ENCODE data around the gene TPM1.

Gene TPM1

GRCh38 chr15:63067306-63067705, 24.8 kb downstream of the TPM1 start:
- Histone ChIP-seq H2BK15ac (replicated peaks; ENCODE audit: low read depth) (no peak overlapping the region), H3K79me2 (ENCODE audit: control insufficient read depth, insufficient read depth, low read length) (no peaks in the 10 kb centered on the region), H3K27ac (ENCODE audit: low read depth, low read length) (no peak overlapping the region), H3K4me2 (ENCODE audit: low read length) (no peak overlapping the region), H3K4ac (ENCODE audit: low read depth, low read length) (no peak overlapping the region), H4K5ac (ENCODE audit: low read length) (no peak overlapping the region), H2BK5ac (ENCODE audit: low read length) (no peak overlapping the region), H3K79me1 (ENCODE audit: low read length) (peaks cover 2% of the 10 kb centered on the region), H3K36me3 (ENCODE audit: control insufficient read depth, insufficient read depth, low read length) (peaks cover 15% of the 10 kb centered on the region), H3K23ac (ENCODE audit: low read length) (no peak overlapping the region), H2BK120ac (ENCODE audit: low read depth, low read length) (no peak overlapping the region), H3K4me1 (ENCODE audit: control insufficient read depth, low read depth, low read length) (no peaks in the 10 kb centered on the region), H2AK5ac (ENCODE audit: low read length) (no peak overlapping the region), H3K56ac (ENCODE audit: low read length) (no peak overlapping the region), H3K9ac (ENCODE audit: low read length) (no peak overlapping the region), H3K4me3 (ENCODE audit: low read length) (no peak overlapping the region), H3K27me3 (ENCODE audit: insufficient read depth, low read length, poor library complexity) (no peaks in the 10 kb centered on the region), H4K8ac (ENCODE audit: low read depth, low read length) (no peak overlapping the region), H3K18ac (ENCODE audit: low read length) (no peak overlapping the region)
- DNase-seq = no peak
- WGBS (ENCODE audit: extremely low coverage, insufficient coverage, low lambda C conversion rate) = no CpG with 5 or more reads among the region's 1 CpG

- H3K56ac ChIP-seq (ENCODE audit: low read length) = no peak overlapping the region
- no peak for DNase-seq
- no peaks in the 10 kb centered on the region for H3K4me1 ChIP-seq (ENCODE audit: control insufficient read depth, low read depth, low read length)
- no peak overlapping the region for H3K23ac ChIP-seq (ENCODE audit: low read length)
- H3K27ac ChIP-seq (ENCODE audit: low read depth, low read length) = no peak overlapping the region
- H2BK15ac ChIP-seq (replicated peaks; ENCODE audit: low read depth) = no peak overlapping the region
- peaks cover 13% of the 10 kb centered on the region for H3K36me3 ChIP-seq (ENCODE audit: control insufficient read depth, insufficient read depth, low read length)
- no peak overlapping the region for H4K5ac ChIP-seq (ENCODE audit: low read length)
- H3K4ac ChIP-seq (ENCODE audit: low read depth, low read length) = no peak overlapping the region
- no peak overlapping the region for H4K8ac ChIP-seq (ENCODE audit: low read depth, low read length)
- no peaks in the 10 kb centered on the region for H3K79me2 ChIP-seq (ENCODE audit: control insufficient read depth, insufficient read depth, low read length)
- no peak overlapping the region for H2BK120ac ChIP-seq (ENCODE audit: low read depth, low read length)
- H2AK5ac ChIP-seq (ENCODE audit: low read length) = no peak overlapping the region
- no CpG with 5 or more reads among the region's 13 CpGs for WGBS (ENCODE audit: extremely low coverage, insufficient coverage, low lambda C conversion rate)
- H3K18ac ChIP-seq (ENCODE audit: low read length) = no peak overlapping the region
- no peaks in the 10 kb centered on the region for H3K27me3 ChIP-seq (ENCODE audit: insufficient read depth, low read length, poor library complexity)
- no peak overlapping the region for H2BK5ac ChIP-seq (ENCODE audit: low read length)
- peaks cover 2% of the 10 kb centered on the region for H3K79me1 ChIP-seq (ENCODE audit: low read length)
- no peak overlapping the region for H3K4me3 ChIP-seq (ENCODE audit: low read length)
- H3K9ac ChIP-seq (ENCODE audit: low read length) = no peak overlapping the region
- H3K4me2 ChIP-seq (ENCODE audit: low read length) = no peak overlapping the region
Observed at GRCh38 chr15:63067976-63068743, 25.6 kb downstream of the TPM1 start.

GRCh38 chr15:63069616-63070090, 27.1 kb downstream of the TPM1 start:
- no CpG with 5 or more reads among the region's 3 CpGs for WGBS (ENCODE audit: extremely low coverage, insufficient coverage, low lambda C conversion rate)
- no peaks in the 10 kb centered on the region for H3K79me2 ChIP-seq (ENCODE audit: control insufficient read depth, insufficient read depth, low read length)
- no peaks in the 10 kb centered on the region for H3K27me3 ChIP-seq (ENCODE audit: insufficient read depth, low read length, poor library complexity)
- H3K79me1 ChIP-seq (ENCODE audit: low read length) = no peaks in the 10 kb centered on the region
- no peak overlapping the region for H2AK5ac ChIP-seq (ENCODE audit: low read length)
- H3K23ac ChIP-seq (ENCODE audit: low read length) = no peak overlapping the region
- no peak overlapping the region for H3K4ac ChIP-seq (ENCODE audit: low read depth, low read length)
- H2BK120ac ChIP-seq (ENCODE audit: low read depth, low read length) = no peak overlapping the region
- no peak for DNase-seq
- H3K36me3 ChIP-seq (ENCODE audit: control insufficient read depth, insufficient read depth, low read length) = peaks cover 8% of the 10 kb centered on the region
- no peak overlapping the region for H3K9ac ChIP-seq (ENCODE audit: low read length)
- no peak overlapping the region for H3K4me3 ChIP-seq (ENCODE audit: low read length)
- H3K18ac ChIP-seq (ENCODE audit: low read length) = no peak overlapping the region
- no peak overlapping the region for H3K27ac ChIP-seq (ENCODE audit: low read depth, low read length)
- H4K8ac ChIP-seq (ENCODE audit: low read depth, low read length) = no peak overlapping the region
- no peaks in the 10 kb centered on the region for H3K4me1 ChIP-seq (ENCODE audit: control insufficient read depth, low read depth, low read length)
- H2BK5ac ChIP-seq (ENCODE audit: low read length) = no peak overlapping the region
- H3K4me2 ChIP-seq (ENCODE audit: low read length) = no peak overlapping the region
- no peak overlapping the region for H3K56ac ChIP-seq (ENCODE audit: low read length)
- no peak overlapping the region for H2BK15ac ChIP-seq (replicated peaks; ENCODE audit: low read depth)
- H4K5ac ChIP-seq (ENCODE audit: low read length) = no peak overlapping the region

- no peak for DNase-seq
- Histone ChIP-seq H3K4me2 (ENCODE audit: low read length) (no peak overlapping the region), H3K4me3 (ENCODE audit: low read length) (no peak overlapping the region), H3K79me2 (ENCODE audit: control insufficient read depth, insufficient read depth, low read length) (no peaks in the 10 kb centered on the region), H2AK5ac (ENCODE audit: low read length) (no peak overlapping the region), H3K9ac (ENCODE audit: low read length) (no peak overlapping the region), H3K23ac (ENCODE audit: low read length) (no peak overlapping the region), H3K79me1 (ENCODE audit: low read length) (no peaks in the 10 kb centered on the region), H3K4ac (ENCODE audit: low read depth, low read length) (no peak overlapping the region), H3K27ac (ENCODE audit: low read depth, low read length) (no peak overlapping the region), H2BK5ac (ENCODE audit: low read length) (no peak overlapping the region), H4K5ac (ENCODE audit: low read length) (no peak overlapping the region), H3K18ac (ENCODE audit: low read length) (no peak overlapping the region), H2BK120ac (ENCODE audit: low read depth, low read length) (no peak overlapping the region), H3K36me3 (ENCODE audit: control insufficient read depth, insufficient read depth, low read length) (peaks cover 8% of the 10 kb centered on the region), H2BK15ac (replicated peaks; ENCODE audit: low read depth) (no peak overlapping the region), H4K8ac (ENCODE audit: low read depth, low read length) (no peak overlapping the region), H3K4me1 (ENCODE audit: control insufficient read depth, low read depth, low read length) (peaks cover 3% of the 10 kb centered on the region), H3K27me3 (ENCODE audit: insufficient read depth, low read length, poor library complexity) (no peaks in the 10 kb centered on the region), H3K56ac (ENCODE audit: low read length) (no peak overlapping the region)
- no CpG with 5 or more reads among the region's 6 CpGs for WGBS (ENCODE audit: extremely low coverage, insufficient coverage, low lambda C conversion rate)
Observed at GRCh38 chr15:63070681-63071129, 28.2 kb downstream of the TPM1 start.

GRCh38 chr15:63071288-63071909, 28.9 kb downstream of the TPM1 start:
- Histone ChIP-seq H3K36me3 (ENCODE audit: control insufficient read depth, insufficient read depth, low read length) (peaks cover 8% of the 10 kb centered on the region), H4K5ac (ENCODE audit: low read length) (no peak overlapping the region), H3K4ac (ENCODE audit: low read depth, low read length) (no peak overlapping the region), H3K4me2 (ENCODE audit: low read length) (no peak overlapping the region), H3K79me2 (ENCODE audit: control insufficient read depth, insufficient read depth, low read length) (no peaks in the 10 kb centered on the region), H3K18ac (ENCODE audit: low read length) (no peak overlapping the region), H3K56ac (ENCODE audit: low read length) (no peak overlapping the region), H4K8ac (ENCODE audit: low read depth, low read length) (no peak overlapping the region), H3K23ac (ENCODE audit: low read length) (no peak overlapping the region), H3K4me3 (ENCODE audit: low read length) (no peak overlapping the region), H2BK5ac (ENCODE audit: low read length) (no peak overlapping the region), H3K79me1 (ENCODE audit: low read length) (no peaks in the 10 kb centered on the region), H3K4me1 (ENCODE audit: control insufficient read depth, low read depth, low read length) (peaks cover 9% of the 10 kb centered on the region), H3K27ac (ENCODE audit: low read depth, low read length) (no peak overlapping the region), H3K27me3 (ENCODE audit: insufficient read depth, low read length, poor library complexity) (no peaks in the 10 kb centered on the region), H2BK120ac (ENCODE audit: low read depth, low read length) (no peak overlapping the region), H2BK15ac (replicated peaks; ENCODE audit: low read depth) (no peak overlapping the region), H3K9ac (ENCODE audit: low read length) (no peak overlapping the region), H2AK5ac (ENCODE audit: low read length) (no peak overlapping the region)
- no peak for DNase-seq
- no CpG with 5 or more reads among the region's 8 CpGs for WGBS (ENCODE audit: extremely low coverage, insufficient coverage, low lambda C conversion rate)

All from mesendoderm (in vitro differentiated cells).